GM12873 (cell line): Measurements from ENCODE around the gene SPRYD7.

ENCODE experiments used
- TF ChIP-seq, protein P1 (sequence below): IDR thresholded peaks from 2 replicates; pipeline ENCODE4 v1.5.1; 2012; ENCODE audit warnings: low read depth, mild to moderate bottlenecking, moderate library complexity, low read length, control low read depth; ENCODE audit not compliant: insufficient read depth; ENCODE audit errors: missing control alignments

Gene SPRYD7

DNA sequence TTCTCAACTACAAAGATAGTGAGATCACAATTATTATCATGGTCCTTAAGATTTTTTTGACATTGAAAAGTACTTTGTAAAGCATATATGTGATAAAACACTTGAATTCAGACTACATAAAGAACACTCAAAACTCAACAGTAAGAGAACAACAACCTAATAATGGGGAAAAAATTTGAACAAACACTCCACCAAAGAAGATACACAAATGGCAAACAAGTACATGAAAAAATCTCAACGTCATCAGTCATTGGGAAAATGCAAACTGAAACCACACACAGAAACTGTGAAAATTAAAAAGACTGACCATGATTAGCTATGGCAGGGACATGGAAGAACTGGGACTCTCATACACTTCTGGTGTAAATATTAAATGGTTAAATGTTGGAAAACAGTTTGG is 70.9 kb downstream of the SPRYD7 start:
- TF ChIP-seq, protein P1, sequence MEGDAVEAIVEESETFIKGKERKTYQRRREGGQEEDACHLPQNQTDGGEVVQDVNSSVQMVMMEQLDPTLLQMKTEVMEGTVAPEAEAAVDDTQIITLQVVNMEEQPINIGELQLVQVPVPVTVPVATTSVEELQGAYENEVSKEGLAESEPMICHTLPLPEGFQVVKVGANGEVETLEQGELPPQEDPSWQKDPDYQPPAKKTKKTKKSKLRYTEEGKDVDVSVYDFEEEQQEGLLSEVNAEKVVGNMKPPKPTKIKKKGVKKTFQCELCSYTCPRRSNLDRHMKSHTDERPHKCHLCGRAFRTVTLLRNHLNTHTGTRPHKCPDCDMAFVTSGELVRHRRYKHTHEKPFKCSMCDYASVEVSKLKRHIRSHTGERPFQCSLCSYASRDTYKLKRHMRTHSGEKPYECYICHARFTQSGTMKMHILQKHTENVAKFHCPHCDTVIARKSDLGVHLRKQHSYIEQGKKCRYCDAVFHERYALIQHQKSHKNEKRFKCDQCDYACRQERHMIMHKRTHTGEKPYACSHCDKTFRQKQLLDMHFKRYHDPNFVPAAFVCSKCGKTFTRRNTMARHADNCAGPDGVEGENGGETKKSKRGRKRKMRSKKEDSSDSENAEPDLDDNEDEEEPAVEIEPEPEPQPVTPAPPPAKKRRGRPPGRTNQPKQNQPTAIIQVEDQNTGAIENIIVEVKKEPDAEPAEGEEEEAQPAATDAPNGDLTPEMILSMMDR, result no peak

DNA sequence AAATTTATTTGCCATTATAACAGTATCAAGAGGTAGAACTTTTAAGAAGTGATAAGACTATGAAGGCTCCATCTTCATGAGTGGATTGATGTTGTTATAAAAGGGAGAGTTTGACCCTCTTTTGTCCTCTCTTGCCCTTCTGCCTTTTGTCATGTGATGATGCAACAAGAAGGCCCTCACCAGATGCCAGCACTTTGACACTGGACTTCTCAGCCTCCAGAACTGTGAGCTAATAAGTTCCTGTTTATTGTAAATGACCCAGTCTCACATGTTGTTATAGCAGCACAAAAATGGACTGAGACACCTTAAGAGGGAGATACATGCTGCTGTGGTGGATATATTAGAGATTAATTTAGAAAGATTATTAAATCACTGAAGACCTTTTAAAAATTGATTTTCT is 71.6 kb downstream of the SPRYD7 start:
- TF ChIP-seq, protein P1, result no peak
